ENCODE measurements around the gene CAMSAP1. TPM values are rescaled to one million over a fixed set of nuclear protein-coding genes. Genes with fewer than 3 reads are reported as not detected.
"Not testable (repeated sequence)": the region's sequence is repeated elsewhere in the genome, so short reads cannot be mapped to it uniquely, and the experiment has no call there.

CAMSAP1 gene
- total and polyA plus RNA-seq, 2 donors from 2014 or later: 3.3 to 38.6 TPM

DNA sequence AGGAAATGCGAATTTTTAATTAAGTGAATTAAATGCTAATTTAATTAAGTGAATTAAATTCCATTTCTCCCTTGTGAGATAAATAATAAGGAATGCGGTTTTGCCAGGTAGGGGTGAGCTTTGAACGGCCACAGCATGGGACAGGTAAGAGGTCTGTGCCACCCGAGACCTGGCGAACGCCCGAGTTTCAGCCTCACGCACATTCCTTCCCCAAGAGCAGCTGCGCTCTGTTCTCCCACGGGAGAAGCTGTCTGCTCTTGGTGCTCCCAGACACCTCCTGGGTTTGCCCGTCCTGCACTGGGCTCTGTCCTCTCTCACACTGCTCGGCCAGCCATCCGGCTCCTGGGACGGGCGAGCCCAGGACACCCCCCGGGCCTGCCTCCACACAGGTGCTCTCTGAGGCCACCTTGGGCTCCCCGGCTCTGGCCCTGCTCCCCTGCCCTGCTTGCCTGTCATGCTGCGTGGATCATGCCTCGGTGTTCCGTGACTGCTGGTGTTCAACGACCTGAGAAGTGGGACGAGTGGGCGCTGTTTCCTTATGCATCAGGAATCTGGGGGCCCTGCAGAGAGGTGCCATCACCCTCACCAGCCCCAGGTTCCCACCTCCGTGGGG is 13.7 kb upstream of the CAMSAP1 start:
- H3K9ac ChIP-seq (ENCODE audit: low read length in 3 of 3): no peak overlapping the region
- intact Hi-C loops (cut with DNase I): no loop called here
- no peaks in the 10 kb centered on the region for H3K4me1 ChIP-seq (ENCODE audit: control insufficient read depth in 2 of 3, insufficient read depth in 2 of 3, low read depth in 1 of 3, low read length in 3 of 3)
- TF ChIP-seq, protein P1, sequence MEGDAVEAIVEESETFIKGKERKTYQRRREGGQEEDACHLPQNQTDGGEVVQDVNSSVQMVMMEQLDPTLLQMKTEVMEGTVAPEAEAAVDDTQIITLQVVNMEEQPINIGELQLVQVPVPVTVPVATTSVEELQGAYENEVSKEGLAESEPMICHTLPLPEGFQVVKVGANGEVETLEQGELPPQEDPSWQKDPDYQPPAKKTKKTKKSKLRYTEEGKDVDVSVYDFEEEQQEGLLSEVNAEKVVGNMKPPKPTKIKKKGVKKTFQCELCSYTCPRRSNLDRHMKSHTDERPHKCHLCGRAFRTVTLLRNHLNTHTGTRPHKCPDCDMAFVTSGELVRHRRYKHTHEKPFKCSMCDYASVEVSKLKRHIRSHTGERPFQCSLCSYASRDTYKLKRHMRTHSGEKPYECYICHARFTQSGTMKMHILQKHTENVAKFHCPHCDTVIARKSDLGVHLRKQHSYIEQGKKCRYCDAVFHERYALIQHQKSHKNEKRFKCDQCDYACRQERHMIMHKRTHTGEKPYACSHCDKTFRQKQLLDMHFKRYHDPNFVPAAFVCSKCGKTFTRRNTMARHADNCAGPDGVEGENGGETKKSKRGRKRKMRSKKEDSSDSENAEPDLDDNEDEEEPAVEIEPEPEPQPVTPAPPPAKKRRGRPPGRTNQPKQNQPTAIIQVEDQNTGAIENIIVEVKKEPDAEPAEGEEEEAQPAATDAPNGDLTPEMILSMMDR (IDR thresholded peaks at IDR 0.05; ENCODE audit: borderline replicate concordance, extremely low read depth, insufficient read depth): no peak
- H3K27me3 ChIP-seq (ENCODE audit: control insufficient read depth, insufficient read depth, low read length): no peaks in the 10 kb centered on the region
- no peak overlapping the region for H3K4me3 ChIP-seq (ENCODE audit: low read length in 3 of 3)
- no peak for FAIRE-seq
- no peak overlapping the region for H3K27ac ChIP-seq (ENCODE audit: low read depth in 2 of 2, low read length in 2 of 2)
- H3K36me3 ChIP-seq (ENCODE audit: control insufficient read depth in 2 of 3, insufficient read depth in 3 of 3, low read length in 3 of 3): peaks cover under 1 to 7% (median 2%) of the 10 kb centered on the region in 3 donors
- peaks cover 0 to 7% (median 0%) of the 10 kb centered on the region in 3 donors for H3K9me3 ChIP-seq (ENCODE audit: control insufficient read depth in 2 of 3, insufficient read depth in 1 of 3, low read length in 3 of 3)
- DNase-seq: no peak

DNA sequence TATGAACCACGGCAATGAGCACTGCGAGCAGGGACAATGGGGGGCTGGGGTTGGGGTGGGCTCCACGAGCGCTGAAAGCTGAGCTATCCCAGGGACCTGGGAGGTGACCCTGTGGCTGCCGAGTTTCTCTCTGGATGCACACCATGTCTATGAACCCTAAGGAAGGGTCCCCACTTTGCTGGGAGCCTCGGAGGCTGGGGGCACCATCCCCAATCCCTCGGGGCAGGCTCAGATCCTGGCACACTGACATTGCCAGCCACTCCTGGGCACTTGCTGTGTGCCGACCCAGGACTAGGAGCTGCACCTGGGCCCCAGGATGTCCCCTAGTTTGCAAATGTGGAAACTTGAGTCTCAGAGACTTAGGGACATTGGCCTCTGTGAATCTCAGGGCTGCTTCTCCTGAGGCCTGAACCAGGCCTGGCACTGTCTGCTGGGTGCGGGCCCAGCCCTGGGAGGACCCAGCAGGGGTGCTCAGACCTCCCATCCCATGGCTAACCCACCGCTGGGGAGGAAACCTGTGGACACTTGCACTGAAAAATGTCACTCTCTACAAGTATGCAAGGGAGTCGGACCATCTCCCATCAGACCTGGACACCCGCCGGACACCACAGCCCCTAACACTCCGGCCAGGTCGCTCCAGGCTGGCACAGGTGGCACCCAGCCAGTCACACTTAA is 13.0 kb upstream of the CAMSAP1 start:
- Histone ChIP-seq H3K4me3 (ENCODE audit: low read length in 3 of 3) (no peak overlapping the region), H3K27ac (ENCODE audit: low read depth in 2 of 2, low read length in 2 of 2) (no peak overlapping the region), H3K9ac (ENCODE audit: low read length in 3 of 3) (no peak overlapping the region), H3K4me1 (ENCODE audit: control insufficient read depth in 2 of 3, insufficient read depth in 2 of 3, low read depth in 1 of 3, low read length in 3 of 3) (no peaks in the 10 kb centered on the region), H3K27me3 (ENCODE audit: control insufficient read depth, insufficient read depth, low read length) (no peaks in the 10 kb centered on the region), H3K9me3 (ENCODE audit: control insufficient read depth in 2 of 3, insufficient read depth in 1 of 3, low read length in 3 of 3) (peaks cover 0 to 9% (median 2%) of the 10 kb centered on the region in 3 donors), H3K36me3 (ENCODE audit: control insufficient read depth in 2 of 3, insufficient read depth in 3 of 3, low read length in 3 of 3) (peaks cover 4 to 12% (median 5%) of the 10 kb centered on the region in 3 donors)
- no peak for FAIRE-seq
- intact Hi-C loops (cut with DNase I): no loop called here
- no peak for DNase-seq
- TF ChIP-seq, protein P1 (IDR thresholded peaks at IDR 0.05; ENCODE audit: borderline replicate concordance, extremely low read depth, insufficient read depth): no peak

DNA sequence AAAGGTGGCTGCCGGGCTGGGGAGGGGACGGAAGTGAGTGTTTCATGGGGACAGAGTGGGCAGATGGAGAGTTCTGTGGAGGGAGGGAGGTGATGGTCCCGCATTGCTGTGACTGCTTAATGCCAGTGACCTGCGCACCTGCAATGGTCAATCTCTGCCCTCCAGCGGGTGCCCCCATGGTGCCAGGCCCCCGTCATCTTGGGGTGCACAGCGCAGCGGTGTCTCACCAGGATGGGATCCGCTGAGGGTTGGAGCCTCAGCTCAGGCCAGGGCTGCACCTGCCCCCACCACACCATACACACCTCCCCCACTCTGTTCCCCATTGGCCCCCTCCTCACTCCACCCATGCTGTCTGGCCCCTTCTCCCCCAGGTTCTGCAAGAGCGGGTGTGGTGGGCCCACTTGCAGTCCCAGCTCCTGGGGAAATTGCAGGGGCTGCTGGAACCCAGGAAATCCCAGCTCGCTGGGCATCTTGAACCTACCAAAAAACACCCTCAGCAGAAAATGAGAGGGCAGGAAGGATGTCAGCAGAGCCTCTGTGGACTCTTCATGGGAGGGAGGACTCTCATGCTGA is 12.1 kb upstream of the CAMSAP1 start:
- intact Hi-C loops (cut with DNase I): no loop called here
- Histone ChIP-seq H3K36me3 (ENCODE audit: control insufficient read depth in 2 of 3, insufficient read depth in 3 of 3, low read length in 3 of 3) (peaks cover 5 to 21% (median 7%) of the 10 kb centered on the region in 3 donors), H3K4me1 (ENCODE audit: control insufficient read depth in 2 of 3, insufficient read depth in 2 of 3, low read depth in 1 of 3, low read length in 3 of 3) (no peaks in the 10 kb centered on the region), H3K27me3 (ENCODE audit: control insufficient read depth, insufficient read depth, low read length) (no peaks in the 10 kb centered on the region), H3K4me3 (ENCODE audit: low read length in 3 of 3) (no peak overlapping the region), H3K27ac (ENCODE audit: low read depth in 2 of 2, low read length in 2 of 2) (no peak overlapping the region), H3K9ac (ENCODE audit: low read length in 3 of 3) (no peak overlapping the region), H3K9me3 (ENCODE audit: control insufficient read depth in 2 of 3, insufficient read depth in 1 of 3, low read length in 3 of 3) (peaks cover 0 to 9% (median 3%) of the 10 kb centered on the region in 3 donors)
- TF ChIP-seq, protein P1 (IDR thresholded peaks at IDR 0.05; ENCODE audit: borderline replicate concordance, extremely low read depth, insufficient read depth): no peak
- FAIRE-seq: no peak
- DNase-seq: no peak

DNA sequence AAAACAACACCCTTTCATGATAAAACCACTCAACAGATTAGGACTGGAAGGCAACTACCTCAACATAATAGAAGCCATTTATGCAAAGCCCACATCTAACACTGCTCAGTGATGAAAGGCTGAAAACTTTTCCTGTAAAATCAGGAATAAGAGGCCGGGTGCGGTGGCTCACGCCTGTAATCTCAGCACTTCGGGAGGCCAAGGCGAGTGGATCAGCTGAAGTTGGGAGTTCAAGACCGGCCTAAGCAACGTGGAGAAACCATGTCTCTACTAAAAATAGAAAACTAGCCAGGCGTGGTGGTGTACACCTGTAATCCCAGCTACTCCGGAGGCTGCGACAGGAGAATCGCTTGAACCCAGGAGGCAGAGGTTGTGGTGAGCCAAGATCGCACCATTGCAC is 8.9 kb upstream of the CAMSAP1 start:
- H3K9ac ChIP-seq (ENCODE audit: low read length in 3 of 3); FAIRE-seq; H3K27me3 ChIP-seq (ENCODE audit: control insufficient read depth, insufficient read depth, low read length); H3K4me1 ChIP-seq (ENCODE audit: control insufficient read depth in 2 of 3, insufficient read depth in 2 of 3, low read depth in 1 of 3, low read length in 3 of 3); DNase-seq; H3K4me3 ChIP-seq (ENCODE audit: low read length in 3 of 3); intact Hi-C loops (cut with DNase I); H3K27ac ChIP-seq (ENCODE audit: low read depth in 2 of 2, low read length in 2 of 2): not testable (repeated sequence)
- Histone ChIP-seq H3K36me3 (ENCODE audit: control insufficient read depth in 2 of 3, insufficient read depth in 3 of 3, low read length in 3 of 3) (peaks cover 5 to 29% (median 9%) of the 10 kb centered on the region in 3 donors), H3K9me3 (ENCODE audit: control insufficient read depth in 2 of 3, insufficient read depth in 1 of 3, low read length in 3 of 3) (peaks cover 0 to 12% (median 3%) of the 10 kb centered on the region in 3 donors)
